ENCODE results near the gene KLC4.

DNA sequence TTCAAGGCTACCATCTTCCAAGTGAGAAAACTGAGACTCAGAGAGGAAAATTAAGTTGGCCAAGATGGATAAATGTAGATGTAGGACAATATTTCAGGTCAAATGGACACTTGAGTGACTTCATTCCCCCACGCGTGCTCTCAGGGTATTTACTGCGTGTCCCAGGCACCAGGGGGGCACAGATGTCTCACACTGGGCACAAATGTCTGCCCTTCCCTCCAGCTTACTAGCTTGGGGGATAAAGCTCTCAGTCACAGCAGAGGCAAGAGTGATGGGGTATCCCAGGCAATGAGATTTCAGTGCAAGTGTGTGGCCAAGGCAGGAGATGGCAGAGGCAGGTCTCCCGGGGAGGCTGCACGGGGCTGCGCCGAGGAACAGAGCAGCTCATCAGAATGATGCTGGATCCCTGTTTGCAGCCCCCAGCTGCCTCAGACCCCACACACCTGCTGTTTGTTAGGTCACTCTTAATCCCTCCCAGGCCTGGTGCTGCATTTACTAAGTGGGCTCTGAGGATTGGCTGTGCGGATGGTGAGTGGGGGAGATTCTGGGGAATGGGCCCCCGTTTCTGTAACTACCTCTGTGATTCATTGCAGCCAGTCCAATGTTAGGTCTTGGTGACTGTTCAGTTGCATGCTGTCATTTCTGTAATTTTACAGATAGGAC, 60.8 kb downstream of the KLC4 start:
- TF ChIP-seq ZNF565 (CRISPR knock-in tag; conservative IDR thresholded peaks at IDR 0.05; ENCODE audit: low read depth) (no peak), ZNF70 (CRISPR knock-in tag; IDR thresholded peaks at IDR 0.05) (no peak), GLIS3 (CRISPR knock-in tag; IDR thresholded peaks at IDR 0.05) (no peak), PATZ1 (CRISPR knock-in tag; IDR thresholded peaks at IDR 0.05; ENCODE audit: borderline replicate concordance) (no peak), ISL1 (CRISPR knock-in tag; IDR thresholded peaks at IDR 0.05) (no peak), TOX (CRISPR knock-in tag; IDR thresholded peaks at IDR 0.05; ENCODE audit: borderline replicate concordance) (no peak), ARNTL (CRISPR knock-in tag; IDR thresholded peaks at IDR 0.05; ENCODE audit: borderline replicate concordance, low read depth) (no peak), RARB (CRISPR knock-in tag; IDR thresholded peaks at IDR 0.05) (no peak), ESRRG (CRISPR knock-in tag; IDR thresholded peaks at IDR 0.05) (no peak), CREB5 (CRISPR knock-in tag; IDR thresholded peaks at IDR 0.05; ENCODE audit: low read depth) (no peak)
- TF ChIP-seq, protein P1, sequence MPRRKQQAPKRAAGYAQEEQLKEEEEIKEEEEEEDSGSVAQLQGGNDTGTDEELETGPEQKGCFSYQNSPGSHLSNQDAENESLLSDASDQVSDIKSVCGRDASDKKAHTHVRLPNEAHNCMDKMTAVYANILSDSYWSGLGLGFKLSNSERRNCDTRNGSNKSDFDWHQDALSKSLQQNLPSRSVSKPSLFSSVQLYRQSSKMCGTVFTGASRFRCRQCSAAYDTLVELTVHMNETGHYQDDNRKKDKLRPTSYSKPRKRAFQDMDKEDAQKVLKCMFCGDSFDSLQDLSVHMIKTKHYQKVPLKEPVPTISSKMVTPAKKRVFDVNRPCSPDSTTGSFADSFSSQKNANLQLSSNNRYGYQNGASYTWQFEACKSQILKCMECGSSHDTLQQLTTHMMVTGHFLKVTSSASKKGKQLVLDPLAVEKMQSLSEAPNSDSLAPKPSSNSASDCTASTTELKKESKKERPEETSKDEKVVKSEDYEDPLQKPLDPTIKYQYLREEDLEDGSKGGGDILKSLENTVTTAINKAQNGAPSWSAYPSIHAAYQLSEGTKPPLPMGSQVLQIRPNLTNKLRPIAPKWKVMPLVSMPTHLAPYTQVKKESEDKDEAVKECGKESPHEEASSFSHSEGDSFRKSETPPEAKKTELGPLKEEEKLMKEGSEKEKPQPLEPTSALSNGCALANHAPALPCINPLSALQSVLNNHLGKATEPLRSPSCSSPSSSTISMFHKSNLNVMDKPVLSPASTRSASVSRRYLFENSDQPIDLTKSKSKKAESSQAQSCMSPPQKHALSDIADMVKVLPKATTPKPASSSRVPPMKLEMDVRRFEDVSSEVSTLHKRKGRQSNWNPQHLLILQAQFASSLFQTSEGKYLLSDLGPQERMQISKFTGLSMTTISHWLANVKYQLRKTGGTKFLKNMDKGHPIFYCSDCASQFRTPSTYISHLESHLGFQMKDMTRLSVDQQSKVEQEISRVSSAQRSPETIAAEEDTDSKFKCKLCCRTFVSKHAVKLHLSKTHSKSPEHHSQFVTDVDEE (CRISPR knock-in tag; IDR thresholded peaks at IDR 0.05), result no peak
